ENCODE results near the gene SETD2. TPM values are rescaled to one million over a fixed set of nuclear protein-coding genes. Genes with fewer than 3 reads are reported as not detected.
"Not testable (repeated sequence)": the region's sequence is repeated elsewhere in the genome, so short reads cannot be mapped to it uniquely, and the experiment has no call there.

Gene SETD2
- total RNA-seq, 4 donors from 2014 or later, result 70.3 to 92.1 (median 87.3) TPM

GRCh38 chr3:47130557-47130956 lies 33.4 kb downstream of the SETD2 start:
- no peak for DNase-seq
- Histone ChIP-seq H3K27me3 (no peaks in the 10 kb centered on the region), H3K9me3 (no peaks in the 10 kb centered on the region), H3K27ac (peak overlapping the region in 1 of 2 donors; percentile 6), H3K4me3 (no peak overlapping the region), H3K4me1 (no peaks in the 10 kb centered on the region), H3K36me3 (no peaks in the 10 kb centered on the region)
- intact Hi-C loops (cut with DNase I; ENCODE audit: low total_unique reads), result no loop called here
- TF ChIP-seq POLR2A (IDR thresholded peaks at IDR 0.05), result no peak
- TF ChIP-seq CTCF (IDR thresholded peaks at IDR 0.05), result no peak

- no peaks in the 10 kb centered on the region for H3K4me1 ChIP-seq
- H3K9me3 ChIP-seq, result no peaks in the 10 kb centered on the region
- no peak for DNase-seq
- H3K4me3 ChIP-seq, result no peak overlapping the region
- no peaks in the 10 kb centered on the region for H3K27me3 ChIP-seq
- H3K27ac ChIP-seq, result no peak overlapping the region
- no peak for TF ChIP-seq CTCF (IDR thresholded peaks at IDR 0.05)
- no peak for TF ChIP-seq POLR2A (IDR thresholded peaks at IDR 0.05)
- intact Hi-C loops (cut with DNase I; ENCODE audit: low total_unique reads), result no loop called here
- no peaks in the 10 kb centered on the region for H3K36me3 ChIP-seq
These were observed 35.8 kb downstream of the SETD2 start for GRCh38 chr3:47128137-47128536.

GRCh38 chr3:47123857-47124256 lies 40.1 kb downstream of the SETD2 start:
- TF ChIP-seq POLR2A (IDR thresholded peaks at IDR 0.05) (no peak), CTCF (IDR thresholded peaks at IDR 0.05) (no peak)
- intact Hi-C loops (cut with DNase I; ENCODE audit: low total_unique reads), result no loop called here

GRCh38 chr3:47121409-47121808 lies 42.5 kb downstream of the SETD2 start:
- TF ChIP-seq POLR2A (IDR thresholded peaks at IDR 0.05) (no peak), CTCF (IDR thresholded peaks at IDR 0.05) (no peak)
- no peaks in the 10 kb centered on the region for H3K27me3 ChIP-seq
- intact Hi-C loops (cut with DNase I; ENCODE audit: low total_unique reads), result no loop called here
- no peak overlapping the region for H3K27ac ChIP-seq
- H3K4me1 ChIP-seq, result no peaks in the 10 kb centered on the region
- no peak for DNase-seq
- H3K36me3 ChIP-seq, result no peaks in the 10 kb centered on the region
- no peak overlapping the region for H3K4me3 ChIP-seq
- H3K9me3 ChIP-seq, result no peaks in the 10 kb centered on the region

More at GRCh38 chr3:47123857-47124256, 40.1 kb downstream of the SETD2 start:
- no peak for DNase-seq
- Histone ChIP-seq H3K27ac (no peak overlapping the region), H3K4me3 (no peak overlapping the region), H3K4me1 (no peaks in the 10 kb centered on the region), H3K27me3 (no peaks in the 10 kb centered on the region), H3K36me3 (no peaks in the 10 kb centered on the region), H3K9me3 (no peaks in the 10 kb centered on the region)

- no peaks in the 10 kb centered on the region for H3K4me1 ChIP-seq
- H3K27me3 ChIP-seq, result no peaks in the 10 kb centered on the region
- TF ChIP-seq CTCF (IDR thresholded peaks at IDR 0.05), result no peak
- no peak for TF ChIP-seq POLR2A (IDR thresholded peaks at IDR 0.05)
- H3K27ac ChIP-seq, result no peak overlapping the region
- H3K4me3 ChIP-seq, result no peak overlapping the region
- no peaks in the 10 kb centered on the region for H3K36me3 ChIP-seq
- DNase-seq, result no peak
- no peaks in the 10 kb centered on the region for H3K9me3 ChIP-seq
- intact Hi-C loops (cut with DNase I; ENCODE audit: low total_unique reads), result no loop called here
These were observed 43.8 kb downstream of the SETD2 start for GRCh38 chr3:47120138-47120537.

GRCh38 chr3:47119387-47119786 lies 44.5 kb downstream of the SETD2 start:
- H3K36me3 ChIP-seq; intact Hi-C loops (cut with DNase I; ENCODE audit: low total_unique reads); H3K4me1 ChIP-seq; H3K27ac ChIP-seq; H3K9me3 ChIP-seq; H3K4me3 ChIP-seq; H3K27me3 ChIP-seq; DNase-seq: not testable (repeated sequence)

Measured in uterus (tissue), 4 donors.